Muscle of leg (tissue), 9 donors: ENCODE data around the gene SMLR1. TPM values are rescaled to one million over a fixed set of nuclear protein-coding genes. Genes with fewer than 3 reads are reported as not detected.

Experiments
- polyA plus RNA-seq, 8 donors: library from polyadenylated mRNA; unstranded; fragments of 120-200 nt; gene quantifications; one replicate each; pipeline versions ENCODE4 v1.2.1 to v1.2.3, GENCODE V29; 2013; ENCODE audit warnings: inconsistent platforms in 1 of 8, low replicate concordance in 1 of 8; ENCODE audit not compliant: insufficient read length in 8 of 8, insufficient read depth in 1 of 8
- total RNA-seq: library from RNA; stranded (reverse); fragments of 120-200 nt; gene quantifications from one replicate; pipeline ENCODE4 v1.2.4, GENCODE V29; 2013

Gene SMLR1
- total and polyA plus RNA-seq, 9 donors = 0.08 to 2.3 (median 0.28) TPM; not detected in 4

Other genes with a start within 250 kb of the SMLR1 start
- 125 TPM for gene EPB41L2, start 235.8 kb downstream of the SMLR1 start, total RNA-seq
- gene EPB41L2, start 235.8 kb downstream of the SMLR1 start, polyA plus RNA-seq = 100 to 1,000 TPM; 173 to 243 (median 193) TPM